Posterior cingulate gyrus (tissue), 11 donors: ENCODE measurements around the gene AGRN.
A peak's percentile ranks its signal among the peaks of the same experiment; 100 is the strongest.
"Not testable (repeated sequence)": the region's sequence is repeated elsewhere in the genome, so short reads cannot be mapped to it uniquely, and the experiment has no call there.

Experiments used
- DNase-seq, 10 donors: peaks; one replicate each; pipeline versions ENCODE4 v3.0.0 to v3.0.0-alpha.2; 2020 to 2021; ENCODE audit warnings: mixed read lengths in 3 of 10
- intact Hi-C: fragments of 100-400 bp; cut with DNase I; formaldehyde crosslinking; loops from one replicate; pipeline ENCODE4 v1.15.1; 2023

The AGRN gene

DNA sequence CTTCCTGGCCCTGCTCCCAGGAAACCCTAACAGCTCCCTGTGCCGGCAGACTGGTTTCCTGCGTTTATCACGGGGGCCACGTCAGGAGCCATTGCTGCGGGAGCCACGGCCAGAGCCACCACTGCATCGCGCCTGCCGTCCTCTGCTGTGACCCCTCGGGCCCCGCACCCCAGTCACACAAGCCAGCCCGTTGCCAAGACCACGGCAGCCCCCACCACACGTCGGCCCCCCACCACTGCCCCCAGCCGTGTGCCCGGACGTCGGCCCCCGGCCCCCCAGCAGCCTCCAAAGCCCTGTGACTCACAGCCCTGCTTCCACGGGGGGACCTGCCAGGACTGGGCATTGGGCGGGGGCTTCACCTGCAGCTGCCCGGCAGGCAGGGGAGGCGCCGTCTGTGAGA is 28.0 kb downstream of the AGRN start:
- intact Hi-C loops: no loop called here
- no peak for DNase-seq

DNA sequence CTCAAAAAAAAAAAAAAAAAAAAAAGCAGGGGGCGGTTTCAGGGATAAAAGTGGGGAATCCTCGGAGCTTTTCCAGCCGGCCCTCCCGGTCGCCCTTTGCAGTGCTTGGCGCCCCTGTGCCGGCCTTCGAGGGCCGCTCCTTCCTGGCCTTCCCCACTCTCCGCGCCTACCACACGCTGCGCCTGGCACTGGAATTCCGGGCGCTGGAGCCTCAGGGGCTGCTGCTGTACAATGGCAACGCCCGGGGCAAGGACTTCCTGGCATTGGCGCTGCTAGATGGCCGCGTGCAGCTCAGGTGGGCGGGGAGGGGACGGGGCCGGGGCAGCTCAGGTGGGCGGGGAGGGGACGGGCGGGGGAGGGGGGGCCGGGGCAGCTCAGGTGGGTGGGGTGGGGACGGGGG is 28.8 kb downstream of the AGRN start:
- intact Hi-C loops: no loop called here
- DNase-seq: no peak

DNA sequence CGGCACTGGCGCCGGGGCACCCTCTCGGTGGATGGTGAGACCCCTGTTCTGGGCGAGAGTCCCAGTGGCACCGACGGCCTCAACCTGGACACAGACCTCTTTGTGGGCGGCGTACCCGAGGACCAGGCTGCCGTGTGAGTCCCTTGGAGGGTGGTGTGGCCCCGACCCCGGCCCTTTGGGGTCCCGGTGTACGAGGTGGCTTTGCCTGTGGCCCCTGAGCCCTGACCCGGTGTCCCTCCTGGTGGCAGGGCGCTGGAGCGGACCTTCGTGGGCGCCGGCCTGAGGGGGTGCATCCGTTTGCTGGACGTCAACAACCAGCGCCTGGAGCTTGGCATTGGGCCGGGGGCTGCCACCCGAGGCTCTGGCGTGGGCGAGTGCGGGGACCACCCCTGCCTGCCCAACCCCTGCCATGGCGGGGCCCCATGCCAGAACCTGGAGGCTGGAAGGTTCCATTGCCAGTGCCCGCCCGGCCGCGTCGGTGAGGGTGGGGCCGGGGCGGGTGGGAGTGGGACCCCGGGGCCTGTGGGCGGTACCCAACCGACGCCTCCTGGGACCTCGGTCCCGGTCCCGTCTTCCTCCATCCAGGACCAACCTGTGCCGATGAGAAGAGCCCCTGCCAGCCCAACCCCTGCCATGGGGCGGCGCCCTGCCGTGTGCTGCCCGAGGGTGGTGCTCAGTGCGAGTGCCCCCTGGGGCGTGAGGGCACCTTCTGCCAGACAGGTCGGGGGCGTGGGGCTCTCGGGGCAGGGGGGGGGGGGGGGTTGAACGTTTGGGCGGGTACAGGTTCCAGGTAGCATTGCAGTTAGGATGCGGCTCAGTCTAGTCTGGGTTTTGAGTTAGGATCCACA is 29.6 kb downstream of the AGRN start:
- intact Hi-C loops: no loop called here
- no peak for DNase-seq

GRCh38 chr1:1050577-1051052 is 30.7 kb downstream of the AGRN start:
- DNase-seq: peak in 5 of 10 donors; percentile 44 to 94 (median 63)
- intact Hi-C loops: no loop called here

DNA sequence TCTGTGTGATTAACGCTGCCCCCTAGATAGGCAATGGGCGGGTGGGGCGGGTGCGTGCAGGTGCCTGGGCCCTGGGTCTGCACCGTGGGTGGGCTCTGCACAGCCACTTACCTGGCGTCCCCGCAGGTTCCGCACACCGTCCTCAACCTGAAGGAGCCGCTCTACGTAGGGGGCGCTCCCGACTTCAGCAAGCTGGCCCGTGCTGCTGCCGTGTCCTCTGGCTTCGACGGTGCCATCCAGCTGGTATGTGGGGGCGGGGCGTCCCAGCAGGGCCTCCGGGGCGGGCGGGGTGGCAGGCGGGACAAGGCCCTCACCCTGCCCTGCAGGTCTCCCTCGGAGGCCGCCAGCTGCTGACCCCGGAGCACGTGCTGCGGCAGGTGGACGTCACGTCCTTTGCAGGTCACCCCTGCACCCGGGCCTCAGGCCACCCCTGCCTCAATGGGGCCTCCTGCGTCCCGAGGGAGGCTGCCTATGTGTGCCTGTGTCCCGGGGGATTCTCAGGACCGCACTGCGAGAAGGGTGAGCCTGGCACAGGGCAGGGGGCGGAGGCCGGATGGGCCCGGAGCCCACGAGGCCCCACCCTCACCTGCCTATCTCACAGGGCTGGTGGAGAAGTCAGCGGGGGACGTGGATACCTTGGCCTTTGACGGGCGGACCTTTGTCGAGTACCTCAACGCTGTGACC is 31.3 kb downstream of the AGRN start:
- DNase-seq: no peak

GRCh38 chr1:1052003-1052840 is 32.3 kb downstream of the AGRN start:
- intact Hi-C loops: no loop called here
- DNase-seq: no peak

More for the DNA sequence above, 31.3 kb downstream of the AGRN start:
- intact Hi-C loops: no loop called here

DNA sequence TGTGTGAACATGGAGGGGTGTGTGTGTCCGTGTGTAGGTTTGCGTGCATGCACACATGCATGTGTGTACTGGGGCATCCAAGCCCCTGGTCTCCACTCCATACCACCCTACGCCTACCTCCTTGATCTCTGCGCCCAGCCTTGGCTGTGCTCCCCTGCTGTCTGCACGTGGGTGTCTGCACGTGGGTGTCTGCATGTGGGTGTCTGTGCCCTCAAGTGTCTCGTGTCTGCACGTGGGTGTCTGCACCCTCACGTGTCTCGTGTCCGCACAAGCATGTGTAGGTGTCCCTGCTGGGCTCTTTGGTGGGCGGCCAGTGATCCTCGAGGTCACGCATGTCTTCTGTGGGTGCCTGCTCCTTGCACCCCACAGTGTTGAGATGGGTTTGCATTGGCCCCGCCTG is 33.1 kb downstream of the AGRN start:
- intact Hi-C loops: no loop called here
- no peak for DNase-seq

GRCh38 chr1:1053682-1054081 is 33.8 kb downstream of the AGRN start:
- intact Hi-C loops: no loop called here
- DNase-seq: no peak

- intact Hi-C loops: no loop called here
- DNase-seq: no peak
Observed at GRCh38 chr1:1054099-1054700, 34.3 kb downstream of the AGRN start.

GRCh38 chr1:1054971-1055370 is 35.1 kb downstream of the AGRN start:
- no peak for DNase-seq
- intact Hi-C loops: no loop called here

- no peak for DNase-seq
- intact Hi-C loops: no loop called here
Observed at GRCh38 chr1:1055841-1056736, 36.2 kb downstream of the AGRN start.

DNA sequence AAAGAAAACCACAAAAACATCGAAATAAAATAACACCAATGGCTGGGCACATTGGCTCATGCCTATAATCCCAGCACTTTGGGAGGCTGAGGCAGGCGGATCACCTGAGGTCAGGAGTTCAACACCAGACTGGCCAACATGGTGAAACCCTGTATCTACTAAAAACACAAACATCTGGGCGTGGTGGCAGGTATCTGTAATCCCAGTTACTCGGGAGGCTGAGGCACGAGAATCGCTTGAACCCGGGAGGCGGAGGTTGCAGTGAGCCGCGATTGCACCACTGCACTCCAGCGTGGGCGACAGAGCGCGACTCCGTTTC is 37.8 kb downstream of the AGRN start:
- intact Hi-C loops, DNase-seq: not testable (repeated sequence)

DNA sequence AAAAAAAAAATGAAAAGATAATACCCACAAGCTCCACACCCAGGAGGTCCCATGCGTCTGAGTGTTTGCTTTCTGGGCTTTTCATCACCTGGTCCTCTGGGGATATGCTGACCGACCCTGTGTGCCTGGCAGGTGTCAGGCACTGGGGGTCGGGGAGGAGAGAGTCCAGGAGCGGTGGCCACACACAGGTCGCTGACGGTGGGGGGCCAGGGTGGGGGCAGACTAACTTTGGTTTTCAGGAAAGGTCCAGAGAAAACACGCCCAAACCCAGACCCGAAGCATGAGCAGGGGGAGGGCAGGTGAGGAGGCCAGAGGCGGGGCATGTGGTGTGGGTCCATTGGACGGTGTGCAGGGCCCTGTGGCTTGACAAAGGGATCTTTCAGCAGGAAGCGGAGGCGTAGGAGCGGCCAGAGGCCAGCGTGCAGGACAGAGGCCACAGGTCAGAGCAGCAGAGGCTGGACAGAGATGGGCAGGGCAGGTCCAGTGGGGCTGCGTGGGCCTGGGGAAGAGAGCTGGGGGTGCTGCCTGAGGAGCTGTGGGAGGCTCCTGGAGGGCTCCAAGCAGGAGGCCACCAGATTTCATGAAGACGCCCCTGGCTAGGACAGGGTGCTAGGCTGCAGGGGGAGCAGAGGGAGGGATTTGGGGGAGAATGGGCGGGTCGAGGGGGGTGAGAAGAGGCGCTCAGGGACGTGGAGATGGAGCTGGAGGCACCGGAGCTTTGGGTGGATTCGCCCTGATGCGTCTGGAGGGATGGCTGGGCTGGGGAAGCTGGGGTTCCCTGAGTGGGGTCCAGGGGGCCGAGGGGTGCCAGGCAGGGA is 38.4 kb downstream of the AGRN start:
- no peak for DNase-seq

DNA sequence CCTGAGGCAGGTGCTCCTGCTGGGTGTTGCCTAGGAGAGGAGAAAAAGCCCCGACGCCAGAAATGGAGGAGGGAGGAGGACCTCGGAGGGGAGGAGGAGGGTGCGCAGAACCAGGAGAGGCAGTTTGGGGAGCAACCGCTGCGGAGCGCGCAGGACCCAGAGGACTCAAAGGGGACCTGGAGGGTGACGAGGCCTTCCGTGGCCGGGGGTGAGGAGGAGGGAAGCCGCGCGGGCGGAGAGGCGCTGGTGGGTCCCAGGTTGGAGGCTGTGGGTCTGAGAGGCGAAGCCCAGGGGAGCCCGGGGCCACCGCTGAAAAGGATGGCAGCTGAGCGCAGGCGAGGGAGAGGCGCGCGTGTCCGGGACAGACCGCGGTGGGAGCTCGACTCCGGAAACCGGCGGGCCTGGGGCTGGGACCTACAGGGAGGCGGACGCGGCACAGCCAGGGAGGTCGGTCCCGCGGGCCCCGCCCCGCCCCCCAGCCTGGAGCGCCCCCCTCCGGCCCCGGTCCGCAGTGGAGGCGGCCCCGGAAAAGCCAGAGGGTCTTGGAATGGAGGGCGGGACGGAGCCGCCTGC is 39.1 kb downstream of the AGRN start:
- intact Hi-C loops: no loop called here
- no peak for DNase-seq

More for the DNA sequence above, 38.4 kb downstream of the AGRN start:
- intact Hi-C loops: no loop called here

- intact Hi-C loops: no loop called here
- peak; percentile 62 to 97 (median 81) for DNase-seq
Observed at GRCh38 chr1:1059494-1060280, 39.8 kb downstream of the AGRN start.

DNA sequence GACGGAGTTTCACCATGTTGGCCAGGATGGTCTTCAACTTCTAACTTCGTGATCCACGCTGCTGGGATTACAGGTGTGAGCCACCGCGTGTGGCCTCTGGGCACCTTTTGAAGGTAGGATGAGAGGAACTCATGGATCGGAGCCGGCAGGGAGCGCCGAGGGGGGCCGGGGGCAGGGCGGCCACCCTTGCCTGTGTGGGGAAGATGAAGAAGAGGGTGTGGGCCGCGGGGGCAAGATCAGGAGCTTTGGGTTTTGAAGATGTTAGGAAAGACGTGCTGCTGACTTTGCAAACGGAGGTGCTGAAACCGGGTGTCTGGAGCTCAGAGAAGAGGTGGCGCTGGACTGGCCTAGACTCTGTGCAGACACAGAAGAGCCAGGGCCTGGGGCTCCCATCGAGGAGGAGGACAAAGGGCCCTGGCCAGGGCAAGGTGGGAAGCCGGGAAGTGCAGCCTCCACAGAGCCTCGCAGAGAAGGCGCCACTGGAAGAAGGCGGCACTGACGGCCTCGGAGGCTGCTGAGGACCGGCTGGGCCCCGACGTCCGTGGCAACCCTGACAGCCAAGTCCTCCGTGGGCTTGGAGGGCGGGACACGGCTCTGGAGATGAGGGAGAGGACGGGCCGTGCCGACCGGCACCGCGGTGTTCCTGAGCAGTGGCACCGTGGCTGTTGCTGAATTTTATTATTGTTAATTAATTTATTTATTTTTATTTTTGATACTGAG is 40.5 kb downstream of the AGRN start:
- DNase-seq: no peak
- intact Hi-C loops: no loop called here
